ENCODE data around the gene PPP1R9B.
A peak's percentile ranks its signal among the peaks of the same experiment; 100 is the strongest.

PPP1R9B gene

GRCh38 chr17:50090971-50091917 is 59.2 kb downstream of the PPP1R9B start:
- DNase-seq (ENCODE audit: low read depth): no peak

GRCh38 chr17:50090071-50090470 is 60.4 kb downstream of the PPP1R9B start:
- DNase-seq (ENCODE audit: low read depth): no peak

GRCh38 chr17:50088952-50089825 is 61.3 kb downstream of the PPP1R9B start:
- no peak for DNase-seq (ENCODE audit: low read depth)

GRCh38 chr17:50087912-50088405 is 62.5 kb downstream of the PPP1R9B start:
- no peak for DNase-seq (ENCODE audit: low read depth)

- peak; percentile 54 for DNase-seq (ENCODE audit: low read depth)
Measured at GRCh38 chr17:50087246-50087911, 63.1 kb downstream of the PPP1R9B start.
